NCI-H2171 (cell line): ENCODE data around the gene ATM.
A peak's percentile ranks its signal among the peaks of the same experiment; 100 is the strongest.
"Not testable (repeated sequence)": the region's sequence is repeated elsewhere in the genome, so short reads cannot be mapped to it uniquely, and the experiment has no call there.

Experiments used
- DNase-seq: peaks from one replicate; lab custom pipeline; 2025; lab: John Stamatoyannopoulos, UW

Gene ATM

GRCh38 chr11:108278954-108279353 is 56.1 kb downstream of the ATM start:
- no peak for DNase-seq

- no peak for DNase-seq
Observed at GRCh38 chr11:108286370-108286769, 63.5 kb downstream of the ATM start.

DNA sequence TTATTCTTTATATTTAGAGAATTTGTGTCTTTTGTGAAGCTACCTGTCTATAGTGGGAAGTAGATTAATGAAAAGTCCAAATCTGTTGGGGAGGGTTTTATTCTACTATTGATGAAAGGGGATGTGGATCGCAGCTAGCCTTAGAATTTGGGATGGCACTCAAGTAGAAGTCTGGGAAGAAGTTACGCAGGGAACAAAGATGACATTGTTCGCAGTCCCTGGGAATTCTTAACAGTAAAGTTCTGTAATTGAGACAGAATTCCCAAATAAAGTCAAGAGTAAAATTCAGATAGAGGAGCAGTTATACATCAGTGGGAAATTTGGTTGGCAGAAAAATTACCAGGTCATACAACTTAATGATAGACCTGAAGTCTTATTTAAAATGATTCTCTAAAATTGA is 64.1 kb downstream of the ATM start:
- DNase-seq = no peak

DNA sequence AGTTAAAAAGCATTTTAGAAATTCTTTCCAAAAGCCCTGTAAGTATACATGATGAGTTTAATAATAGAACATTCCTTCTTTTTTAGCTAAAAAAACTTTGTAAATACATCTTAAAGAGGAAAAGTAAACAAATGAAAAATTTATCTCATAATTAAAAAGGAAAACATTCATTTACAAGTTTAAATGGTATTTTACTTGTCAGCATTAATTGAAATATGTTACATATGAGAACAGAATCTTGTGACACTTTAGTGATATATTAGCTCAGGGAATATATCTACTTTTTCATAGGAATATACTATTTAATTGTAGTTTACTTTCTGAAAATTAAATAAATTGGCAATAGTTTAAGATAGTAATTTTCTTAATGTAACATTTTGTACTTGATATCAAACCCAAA is 66.2 kb downstream of the ATM start:
- DNase-seq = not testable (repeated sequence)

GRCh38 chr11:108289699-108290098 is 66.8 kb downstream of the ATM start:
- DNase-seq = no peak

- no peak for DNase-seq
Observed at GRCh38 chr11:108293229-108293628, 70.4 kb downstream of the ATM start.

DNA sequence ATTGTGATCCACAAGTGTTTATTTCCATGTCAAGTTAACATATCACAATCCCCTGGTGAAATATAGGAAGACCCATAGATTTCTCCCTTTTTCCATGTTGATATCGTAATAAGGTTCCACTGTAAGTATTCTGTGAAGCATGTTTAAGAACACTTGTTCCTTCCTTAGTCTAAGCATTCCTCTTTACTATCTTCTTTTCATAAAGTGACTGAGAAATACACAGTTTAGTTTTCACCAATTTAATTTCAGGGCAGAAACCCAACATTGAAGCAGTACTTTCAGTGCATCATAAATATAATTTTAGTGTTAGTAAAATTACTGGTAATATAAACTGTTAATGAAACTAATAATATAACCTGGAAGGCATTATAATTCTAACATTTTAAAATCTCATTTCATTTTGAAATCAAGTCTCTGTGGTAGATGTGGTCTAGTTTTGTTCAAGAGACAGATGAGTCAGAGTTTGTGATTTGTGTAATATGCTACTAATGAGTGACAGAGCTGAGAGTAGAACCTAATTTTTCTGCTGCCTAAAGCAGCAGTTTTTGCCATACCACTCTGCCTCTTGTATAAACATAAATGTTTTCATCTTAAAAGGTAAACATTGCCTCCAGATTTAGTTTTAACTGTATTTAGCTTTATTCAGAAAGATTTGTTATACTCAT is 79.4 kb downstream of the ATM start:
- no peak for DNase-seq

DNA sequence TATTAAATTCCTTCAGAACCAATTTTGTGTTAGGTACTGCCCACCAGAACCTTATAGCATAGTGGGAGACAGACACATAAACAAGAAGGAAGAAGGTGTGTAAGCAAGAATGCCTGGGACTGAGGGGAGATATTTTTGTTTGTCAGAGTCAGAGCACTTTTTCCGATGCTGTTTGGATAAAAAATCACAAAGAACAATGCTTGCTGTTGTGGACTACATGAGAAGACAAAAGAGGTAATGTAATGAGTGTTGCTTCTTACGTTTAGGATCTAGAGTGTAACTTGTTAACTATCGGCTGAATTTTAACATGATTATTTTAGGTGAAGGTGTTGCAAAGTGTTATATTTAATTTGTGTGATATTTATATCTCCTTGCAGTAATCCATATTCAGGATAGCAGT is 84.9 kb downstream of the ATM start:
- no peak for DNase-seq

GRCh38 chr11:108313444-108313843 is 90.6 kb downstream of the ATM start:
- DNase-seq = no peak

- DNase-seq = no peak
Observed at GRCh38 chr11:108316061-108316460, 93.2 kb downstream of the ATM start.

- DNase-seq = no peak
Observed at GRCh38 chr11:108319541-108320145, 96.8 kb downstream of the ATM start.

GRCh38 chr11:108322666-108323065 is 99.8 kb downstream of the ATM start:
- no peak for DNase-seq

DNA sequence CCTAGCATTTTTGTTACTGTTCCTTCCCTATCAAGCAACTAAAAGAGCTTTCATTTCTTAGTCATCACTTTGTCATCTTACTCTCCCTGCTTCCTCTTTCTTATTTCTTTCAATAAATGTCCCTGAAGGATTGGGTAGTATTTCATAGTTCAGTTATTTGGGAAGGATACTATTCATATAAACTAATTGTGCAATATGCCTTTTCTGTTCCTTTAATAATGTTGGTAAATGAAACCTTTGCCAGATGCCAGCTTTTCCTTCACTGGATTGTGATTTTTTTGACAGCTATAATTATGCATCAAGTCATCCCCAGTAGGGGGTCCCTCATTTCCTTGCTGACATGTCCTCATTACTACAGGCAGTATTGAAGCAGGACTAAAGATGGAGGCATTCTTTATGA is 101.7 kb downstream of the ATM start:
- peak; percentile 31 for DNase-seq

- DNase-seq = no peak
Observed at GRCh38 chr11:108333403-108333899, 110.6 kb downstream of the ATM start.

DNA sequence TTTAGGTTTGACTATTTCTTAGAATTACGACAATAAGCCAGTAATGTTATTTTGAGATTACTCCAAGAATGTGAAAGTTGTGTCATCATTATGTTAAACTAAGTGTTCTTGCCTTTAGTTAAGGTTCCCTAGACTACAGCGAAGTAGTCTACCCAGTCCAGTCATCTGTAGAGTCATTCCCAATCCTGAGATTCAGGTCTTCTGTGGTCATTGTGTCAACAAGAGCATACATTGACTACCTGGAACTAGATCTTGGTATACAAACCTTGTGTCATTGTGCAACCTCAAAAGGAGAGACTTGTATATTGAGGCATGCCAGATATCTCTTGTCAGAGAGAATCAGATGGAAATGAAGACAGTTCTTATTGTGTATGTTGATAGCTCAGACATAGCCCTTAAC is 115.9 kb downstream of the ATM start:
- no peak for DNase-seq

- DNase-seq = no peak
Observed at GRCh38 chr11:108340973-108341372, 118.1 kb downstream of the ATM start.

DNA sequence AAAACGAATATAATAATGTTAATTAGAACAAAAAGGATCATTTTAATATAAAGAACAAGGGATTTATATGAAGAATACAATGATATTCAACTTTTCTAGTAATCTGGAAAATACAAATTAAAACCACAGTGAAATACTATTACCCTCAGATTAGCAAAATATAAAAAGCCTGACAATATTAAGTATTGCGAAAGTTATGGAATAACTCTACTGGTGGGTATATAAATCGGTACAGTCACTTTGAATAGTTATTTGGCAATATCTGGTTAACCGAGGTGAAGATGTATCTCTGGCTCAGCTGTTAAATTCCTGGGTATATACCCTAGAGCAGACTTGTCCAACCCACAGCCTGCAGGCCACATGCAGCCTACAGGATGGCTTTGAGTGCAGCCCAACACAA is 118.8 kb downstream of the ATM start:
- DNase-seq = no peak

- no peak for DNase-seq
Observed at GRCh38 chr11:108343714-108344113, 120.8 kb downstream of the ATM start.

DNA sequence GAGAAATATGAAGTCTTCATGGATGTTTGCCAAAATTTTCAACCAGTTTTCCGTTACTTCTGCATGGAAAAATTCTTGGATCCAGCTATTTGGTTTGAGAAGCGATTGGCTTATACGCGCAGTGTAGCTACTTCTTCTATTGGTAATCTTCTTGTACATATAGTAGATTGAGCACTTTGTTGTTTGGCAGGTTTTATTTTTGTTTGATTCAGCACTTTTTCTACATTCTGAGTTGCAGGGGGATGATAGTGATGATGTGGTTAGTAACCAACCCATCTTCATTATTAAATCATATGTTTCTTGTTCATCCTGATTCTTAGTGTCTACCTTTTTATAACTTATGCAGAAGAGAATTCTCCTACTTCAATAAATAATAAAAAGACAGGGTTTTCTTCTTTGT is 122.9 kb downstream of the ATM start:
- no peak for DNase-seq

- DNase-seq = no peak
Observed at GRCh38 chr11:108346451-108346850, 123.6 kb downstream of the ATM start.

DNA sequence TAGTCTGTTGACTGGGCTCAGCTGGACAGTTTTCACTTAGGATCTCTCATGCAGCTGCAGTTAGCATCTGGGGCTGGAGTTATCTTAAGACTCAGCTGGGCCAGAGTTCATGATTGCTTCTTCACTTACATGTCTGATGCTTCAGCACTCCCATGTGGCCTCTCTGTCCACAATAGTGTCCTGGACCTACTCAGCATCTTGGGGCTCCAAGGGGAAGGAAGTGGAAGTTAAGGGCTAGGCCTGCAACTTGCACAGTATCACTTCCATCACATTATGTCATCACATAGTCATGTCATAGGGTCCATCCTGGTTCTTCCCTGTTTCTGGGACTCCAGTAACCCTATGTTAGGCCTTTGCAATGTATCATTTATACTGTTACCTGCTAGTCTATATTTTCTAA is 128.6 kb downstream of the ATM start:
- no peak for DNase-seq

DNA sequence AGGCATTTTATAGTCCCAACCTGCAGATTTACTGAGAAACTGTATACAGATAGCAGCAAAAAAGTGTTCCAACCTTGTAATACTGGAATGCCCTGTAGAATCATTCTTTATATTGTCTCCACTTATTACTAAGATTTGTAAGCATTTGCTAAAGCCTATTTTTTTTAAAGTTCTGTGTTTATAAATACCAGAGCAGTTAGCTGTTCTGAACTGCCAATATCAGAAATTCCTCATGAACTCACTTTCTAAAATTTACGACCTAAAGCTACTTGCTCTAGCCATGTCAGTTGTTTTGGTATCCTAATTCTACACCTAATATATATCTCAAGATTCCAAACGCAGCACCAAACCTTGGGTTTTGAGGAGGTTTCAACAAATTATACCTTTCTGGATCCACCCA is 141.3 kb downstream of the ATM start:
- DNase-seq = no peak

DNA sequence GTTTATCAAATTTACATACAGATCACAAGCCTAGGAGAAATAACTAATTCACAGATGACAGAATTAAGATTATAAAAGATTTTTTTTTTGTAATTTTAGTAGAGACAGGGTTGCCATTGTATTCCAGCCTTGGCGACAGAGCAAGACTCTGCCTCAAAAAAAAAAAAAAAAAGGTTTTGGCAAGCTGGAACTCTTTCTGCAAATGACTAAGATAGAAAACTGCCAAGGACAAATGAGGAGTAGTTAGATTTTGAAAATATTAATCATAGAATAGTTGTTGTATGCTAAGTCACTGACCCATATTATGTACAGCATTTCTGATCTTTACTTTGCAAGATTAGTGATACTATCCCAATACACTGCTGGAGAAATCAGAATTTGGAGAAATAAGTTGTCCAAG is 145.3 kb downstream of the ATM start:
- DNase-seq = no peak

- DNase-seq = no peak
Observed at GRCh38 chr11:108369064-108369463, 146.2 kb downstream of the ATM start.
